HS-27A (cell line): ENCODE data around the gene SART3.
"Not testable (repeated sequence)": the region's sequence is repeated elsewhere in the genome, so short reads cannot be mapped to it uniquely, and the experiment has no call there.

ENCODE experiments used
- DNase-seq: peaks from one replicate; pipeline ENCODE4 v3.0.0-alpha.2; 2012; ENCODE audit warnings: low read depth, missing footprints

Gene SART3

GRCh38 chr12:108581311-108582227 lies 20.6 kb upstream of the SART3 start:
- no peak for DNase-seq

GRCh38 chr12:108580531-108580930 lies 19.6 kb upstream of the SART3 start:
- no peak for DNase-seq

- no peak for DNase-seq
Observed at GRCh38 chr12:108578813-108579212, 17.8 kb upstream of the SART3 start.

- no peak for DNase-seq
Observed at GRCh38 chr12:108578264-108578663, 17.3 kb upstream of the SART3 start.

- DNase-seq, result no peak
Observed at GRCh38 chr12:108577458-108577857, 16.5 kb upstream of the SART3 start.

DNA sequence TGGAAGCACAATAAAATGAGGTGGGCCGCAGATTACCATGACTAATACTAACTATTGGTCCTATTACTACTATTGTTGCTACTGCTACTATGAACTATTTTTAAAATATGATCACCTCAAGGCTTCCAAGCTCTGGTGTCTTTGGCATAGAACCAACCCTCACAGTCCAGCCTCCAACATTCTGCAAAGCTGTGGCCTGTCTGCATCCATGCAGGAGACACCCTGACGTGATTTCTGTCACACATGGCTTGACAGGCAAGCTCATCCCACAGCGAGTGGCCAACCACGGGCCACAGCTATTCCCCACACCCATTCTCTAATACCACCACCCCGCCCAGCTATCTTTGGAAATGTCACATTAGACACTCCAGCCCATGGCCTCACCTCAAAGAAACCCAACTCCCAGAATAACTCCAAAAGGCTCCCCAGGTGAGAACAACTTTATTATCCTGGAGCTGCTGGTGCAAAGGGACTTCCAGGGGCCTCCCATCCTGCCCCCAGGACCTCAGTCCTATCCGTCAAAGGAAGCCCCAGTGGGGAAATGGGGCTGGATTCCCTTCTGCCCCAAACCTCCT lies 15.8 kb upstream of the SART3 start:
- no peak for DNase-seq

DNA sequence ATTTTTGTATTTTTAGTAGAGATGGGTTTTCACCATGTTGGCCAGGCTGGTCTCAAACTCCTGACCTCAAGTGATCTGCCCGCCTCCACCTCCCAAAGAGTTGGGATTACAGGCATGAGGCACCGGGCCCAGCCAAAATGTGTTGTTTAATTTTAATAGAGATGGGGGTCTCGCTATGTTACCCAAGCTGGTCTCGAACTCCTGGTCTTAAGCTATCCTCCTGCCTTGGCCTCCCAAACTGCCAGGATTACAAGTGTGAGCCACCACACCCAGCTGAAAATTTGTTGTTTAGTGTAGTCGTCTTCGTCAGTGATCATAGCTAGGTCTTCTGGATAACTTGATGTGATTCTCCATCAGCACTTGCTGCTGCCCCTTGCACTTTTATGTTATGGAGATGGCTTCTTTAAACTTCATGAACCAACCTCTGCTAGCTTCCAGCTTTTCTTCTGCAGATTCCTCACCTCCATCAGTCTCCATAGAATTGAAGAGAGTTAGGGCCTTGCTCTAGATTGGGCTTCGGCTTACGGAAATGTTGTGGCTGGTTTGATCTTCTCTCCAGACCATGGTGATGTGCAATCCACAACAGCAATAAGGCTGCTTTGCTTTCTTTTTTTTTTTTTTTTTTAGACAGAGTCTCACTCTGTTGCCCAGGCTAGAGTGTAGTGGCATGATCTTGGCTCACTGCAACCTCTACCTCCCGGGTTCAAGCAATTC lies 14.4 kb upstream of the SART3 start:
- DNase-seq, result no peak

DNA sequence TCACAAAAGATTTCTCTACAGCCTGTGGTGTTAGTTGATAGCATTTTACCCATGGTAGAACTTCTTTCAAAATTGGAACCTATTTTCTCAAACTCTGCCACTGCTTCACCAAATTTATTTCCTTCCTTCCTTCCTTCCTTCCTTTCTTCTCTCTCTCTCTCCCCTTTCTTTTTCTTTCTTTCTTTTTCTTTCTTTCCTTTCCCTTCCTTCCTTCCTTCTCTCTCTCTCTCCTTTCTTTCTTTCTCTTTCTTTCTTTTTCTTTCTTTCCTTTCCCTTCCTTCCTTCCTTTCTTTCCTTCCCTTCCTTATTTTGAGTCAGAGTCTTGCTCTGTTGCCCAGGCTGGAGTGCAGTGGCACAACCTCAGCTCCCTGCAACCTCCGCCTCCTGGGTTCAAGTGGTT lies 13.3 kb upstream of the SART3 start:
- not testable (repeated sequence) for DNase-seq

- no peak for DNase-seq
Observed at GRCh38 chr12:108573317-108573716, 12.3 kb upstream of the SART3 start.

DNA sequence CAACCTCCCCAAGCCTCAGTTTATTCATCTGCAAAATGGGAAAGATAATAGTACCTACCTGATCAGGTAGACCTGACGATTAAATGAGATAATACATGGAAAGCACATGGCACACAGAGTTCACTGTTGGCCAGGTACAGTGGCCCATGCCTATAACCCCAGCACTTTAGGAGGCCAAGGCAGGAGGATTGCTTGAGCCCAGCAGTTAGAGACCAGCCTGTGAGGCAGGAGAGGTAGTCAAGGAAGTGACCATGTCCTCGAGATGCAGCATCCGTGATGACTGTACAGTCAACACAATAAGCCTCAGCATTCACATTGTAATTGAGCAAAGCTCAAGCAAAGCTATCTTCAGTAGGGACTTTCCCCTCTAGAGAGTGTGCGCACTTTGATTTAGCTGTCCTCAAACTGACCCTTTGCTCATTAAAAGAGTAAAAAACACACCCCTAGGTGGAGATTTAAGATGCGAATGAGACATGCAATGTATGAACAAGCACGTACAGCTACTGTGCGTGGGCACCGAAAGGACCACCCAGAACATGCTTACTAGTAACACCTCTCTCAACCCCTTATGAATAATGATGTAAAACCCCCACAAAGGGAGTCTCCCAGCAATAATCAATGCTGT lies 11.3 kb upstream of the SART3 start:
- DNase-seq, result no peak

GRCh38 chr12:108571609-108572165 lies 10.7 kb upstream of the SART3 start:
- no peak for DNase-seq

- no peak for DNase-seq
Observed at GRCh38 chr12:108570743-108571608, 10.0 kb upstream of the SART3 start.

GRCh38 chr12:108568338-108569154 lies 7.6 kb upstream of the SART3 start:
- no peak for DNase-seq

GRCh38 chr12:108567406-108568337 lies 6.7 kb upstream of the SART3 start:
- DNase-seq, result no peak

- no peak for DNase-seq
Observed at GRCh38 chr12:108566452-108566851, 5.5 kb upstream of the SART3 start.

DNA sequence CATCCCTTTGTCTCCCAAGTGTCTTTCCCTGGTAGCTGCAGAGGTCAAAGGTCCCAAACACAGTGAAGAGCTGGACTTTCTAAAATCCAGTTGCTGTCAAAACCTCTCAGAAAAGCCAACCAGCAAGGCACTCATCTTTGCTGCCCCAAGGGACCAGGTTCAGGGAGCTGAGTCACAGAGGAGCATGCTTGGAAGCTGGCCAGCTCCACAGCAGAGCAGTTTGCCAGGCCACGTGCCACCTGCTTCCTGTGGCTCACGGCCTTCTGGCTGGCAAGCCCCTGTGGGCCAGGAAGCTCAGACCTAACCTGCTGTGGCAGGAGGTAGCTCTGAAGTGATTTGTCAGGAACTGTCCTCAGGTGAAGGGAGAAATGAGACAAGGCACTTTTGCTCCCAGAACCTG lies 5.0 kb upstream of the SART3 start:
- peak; percentile 74 for DNase-seq

GRCh38 chr12:108565146-108565545 lies 4.2 kb upstream of the SART3 start:
- DNase-seq, result no peak

GRCh38 chr12:108564724-108565123 lies 3.8 kb upstream of the SART3 start:
- DNase-seq, result no peak

- DNase-seq, result no peak
Observed at GRCh38 chr12:108563804-108564151, 2.8 kb upstream of the SART3 start.
